HEK293 (cell line): ENCODE results near the gene MGLL.

Experiments
- CTCF ChIA-PET: fragments of 350-600 bp; formaldehyde crosslinking; extraction: SDS; loops from one replicate; lab custom pipeline; 2021; ENCODE audit warnings: antibody characterized with exemption; lab: Yijun Ruan, JAX
- POLR2A ChIA-PET: fragments of 300-600 bp; formaldehyde crosslinking; extraction: SDS; loops from one replicate; lab custom pipeline; 2020; ENCODE audit warnings: antibody characterized with exemption, inconsistent platforms; lab: Yijun Ruan, JAX
- H3K27ac ChIP-seq: fragments of 200-500 bp; sonication (Bioruptor generic); 2 replicates; pipeline ENCODE4 v1.5.1; 2014; ENCODE audit warnings: low read depth, low read length, control low read depth, inconsistent platforms; ENCODE audit errors: extremely low read depth
- H3K36me3 ChIP-seq, 2 experiments: fragments of 200-500 bp in 1 of 2; sonication (Bioruptor generic) in 1 of 2; 1 replicate in 1 of 2; 2 replicates in 1 of 2; pipeline ENCODE4 v1.5.1; 2014 to 2017; ENCODE audit warnings: inconsistent platforms in 2 of 2, low read length in 2 of 2; ENCODE audit not compliant: control insufficient read depth in 2 of 2, insufficient read depth in 1 of 2
- H3K4me1 ChIP-seq: fragments of 200-500 bp; sonication (Bioruptor generic); 2 replicates; pipeline ENCODE4 v1.5.1; 2014; ENCODE audit warnings: mild to moderate bottlenecking, low read length, inconsistent platforms; ENCODE audit not compliant: control insufficient read depth, insufficient read depth
- H3K4me3 ChIP-seq: 2 replicates; pipeline ENCODE4 v1.5.1; 2011; ENCODE audit warnings: low read depth, mild to moderate bottlenecking, control low read depth, low read length, moderate library complexity
- H3K9me3 ChIP-seq: fragments of 200-500 bp; sonication (Bioruptor generic); 2 replicates; pipeline ENCODE4 v1.5.1; 2014; ENCODE audit warnings: low read depth, low read length, inconsistent platforms; ENCODE audit not compliant: control insufficient read depth, insufficient read depth
- BCL11B ChIP-seq: fragments of 450-650 bp; formaldehyde crosslinking; IDR thresholded peaks from 2 replicates; pipeline ENCODE4 v1.5.1; 2016; ENCODE audit warnings: low read depth, missing biosample characterization, missing genetic modification characterization
- EGR2 ChIP-seq: fragments of 450-650 bp; formaldehyde crosslinking; IDR thresholded peaks from 2 replicates; pipeline ENCODE4 v1.5.1; 2016; ENCODE audit warnings: low read depth, missing biosample characterization, missing genetic modification characterization
- HOXA7 ChIP-seq: sonication (generic); formaldehyde crosslinking; IDR thresholded peaks from 2 replicates; pipeline ENCODE4 v1.8.1; 2022; ENCODE audit warnings: missing genetic modification reagents, borderline replicate concordance
- MYNN ChIP-seq: fragments of 450-650 bp; formaldehyde crosslinking; IDR thresholded peaks from 2 replicates; pipeline ENCODE4 v1.5.1; 2016; ENCODE audit warnings: missing biosample characterization, missing genetic modification characterization, borderline replicate concordance
- PBX3 ChIP-seq: sonication (generic); formaldehyde crosslinking; IDR thresholded peaks from 2 replicates; pipeline ENCODE4 v1.8.1; 2022; ENCODE audit warnings: mild to moderate bottlenecking, moderate library complexity, missing genetic modification reagents
- SP3 ChIP-seq: fragments of 450-650 bp; formaldehyde crosslinking; IDR thresholded peaks from 2 replicates; pipeline ENCODE4 v1.5.1; 2016; ENCODE audit warnings: missing biosample characterization, missing genetic modification characterization
- SP7 ChIP-seq: fragments of 450-650 bp; formaldehyde crosslinking; IDR thresholded peaks from 2 replicates; pipeline ENCODE4 v1.5.1; 2016; ENCODE audit warnings: missing biosample characterization, missing genetic modification characterization
- YY1 ChIP-seq: fragments of 450-650 bp; formaldehyde crosslinking; IDR thresholded peaks from 2 replicates; pipeline ENCODE4 v1.5.1; 2018; ENCODE audit warnings: missing biosample characterization, missing genetic modification characterization
- ZIC2 ChIP-seq: fragments of 450-650 bp; formaldehyde crosslinking; IDR thresholded peaks from 2 replicates; pipeline ENCODE4 v1.5.1; 2016; ENCODE audit warnings: missing biosample characterization, missing genetic modification characterization
- ZNF140 ChIP-seq: fragments of 450-650 bp; formaldehyde crosslinking; IDR thresholded peaks from 2 replicates; pipeline ENCODE4 v1.5.1; 2016; ENCODE audit warnings: missing biosample characterization, missing genetic modification characterization
- ZNF223 ChIP-seq: fragments of 450-650 bp; formaldehyde crosslinking; IDR thresholded peaks from 2 replicates; pipeline ENCODE4 v1.5.1; 2016; ENCODE audit warnings: missing biosample characterization, missing genetic modification characterization
- ZNF426 ChIP-seq: fragments of 450-650 bp; formaldehyde crosslinking; IDR thresholded peaks from 2 replicates; pipeline ENCODE4 v1.5.1; 2017; ENCODE audit warnings: missing biosample characterization, missing genetic modification characterization, mild to moderate bottlenecking, inconsistent platforms, moderate library complexity
- ZNF514 ChIP-seq: fragments of 450-650 bp; formaldehyde crosslinking; IDR thresholded peaks from 2 replicates; pipeline ENCODE4 v1.5.1; 2016; ENCODE audit warnings: missing biosample characterization, missing genetic modification characterization
- ZNF670 ChIP-seq: fragments of 450-650 bp; formaldehyde crosslinking; IDR thresholded peaks from 2 replicates; pipeline ENCODE4 v1.5.1; 2016; ENCODE audit warnings: missing biosample characterization, missing genetic modification characterization, low read depth
- ZSCAN5A ChIP-seq: fragments of 450-650 bp; formaldehyde crosslinking; IDR thresholded peaks from 2 replicates; pipeline ENCODE4 v1.5.1; 2016; ENCODE audit warnings: missing biosample characterization, missing genetic modification characterization
- TF ChIP-seq, protein P1 (sequence below): fragments of 450-650 bp; formaldehyde crosslinking; IDR thresholded peaks from 2 replicates; pipeline ENCODE4; 2016; ENCODE audit warnings: missing biosample characterization, missing genetic modification characterization
- TF ChIP-seq, protein P2 (sequence below): fragments of 450-650 bp; formaldehyde crosslinking; IDR thresholded peaks from 2 replicates; pipeline ENCODE4 v1.5.1; 2016; ENCODE audit warnings: missing biosample characterization, missing genetic modification characterization

MGLL gene

DNA sequence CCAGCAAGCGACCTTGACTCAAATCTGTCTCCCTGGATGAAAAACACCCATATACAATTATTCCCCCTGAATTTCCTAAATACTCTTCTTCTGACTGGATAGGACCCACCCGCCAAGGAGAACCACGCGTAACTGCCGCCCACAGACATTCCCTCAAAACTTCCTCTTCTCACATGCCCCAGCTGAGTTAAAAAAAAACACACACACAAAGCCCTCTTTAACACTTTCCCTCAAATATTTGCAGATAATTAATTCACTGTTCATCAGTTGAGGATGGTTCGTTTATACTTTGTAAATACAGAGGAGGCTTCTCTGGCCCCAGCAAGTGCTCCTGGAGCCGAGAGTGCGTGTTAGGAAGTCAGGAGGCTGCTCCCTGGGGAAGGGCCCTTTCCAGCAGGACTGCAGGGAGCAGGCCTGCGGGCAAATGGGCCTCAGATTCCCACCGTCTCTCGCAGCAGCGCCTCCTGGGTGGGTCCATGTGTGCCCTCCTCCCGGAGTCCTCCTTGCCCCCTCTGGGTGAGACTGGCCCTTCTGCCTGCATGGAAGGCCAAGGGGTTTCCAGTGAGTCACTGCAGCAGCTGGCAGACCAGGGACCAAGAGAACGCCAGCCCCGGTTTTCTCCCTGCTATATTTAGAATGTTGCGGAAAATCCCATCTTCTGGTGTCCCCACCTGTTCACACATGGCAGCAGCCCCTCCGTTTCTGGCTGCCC is 46.8 kb downstream of the MGLL start:
- H3K4me3 ChIP-seq, result no peak overlapping the region

DNA sequence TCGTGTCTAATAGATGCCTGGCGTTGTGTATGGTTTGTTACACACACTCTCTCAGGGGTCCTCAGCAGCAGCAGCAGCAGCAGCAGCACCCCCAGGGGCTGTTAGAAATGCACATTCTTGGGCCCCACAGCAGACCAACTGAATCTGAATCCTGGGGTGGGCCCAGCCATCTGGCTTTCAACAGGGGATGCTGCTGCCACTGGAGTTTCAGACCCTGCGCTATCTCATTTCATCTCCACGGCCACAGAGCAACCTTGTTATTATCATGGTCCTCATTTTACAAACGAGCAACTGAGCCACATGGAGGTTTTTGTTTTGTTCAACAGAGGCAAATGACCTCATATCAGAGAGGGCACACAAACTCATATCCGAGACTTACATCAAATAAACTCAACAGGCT is 47.7 kb downstream of the MGLL start:
- H3K36me3 ChIP-seq, result no peaks in the 10 kb centered on the region
- H3K4me1 ChIP-seq, result no peaks in the 10 kb centered on the region
- no peak overlapping the region for H3K4me3 ChIP-seq
- ChIA-PET POLR2A (no interaction called here), CTCF (no interaction called here)
- no peak overlapping the region for H3K27ac ChIP-seq
- TF ChIP-seq HOXA7 (no peak), SP7 (tag by site-specific recombination) (no peak), BCL11B (tag by site-specific recombination) (no peak), ZNF514 (tag by site-specific recombination) (no peak), SP3 (tag by site-specific recombination) (no peak), YY1 (tag by site-specific recombination) (no peak), ZSCAN5A (tag by site-specific recombination) (no peak), ZNF140 (tag by site-specific recombination) (no peak), ZNF426 (tag by site-specific recombination) (no peak), ZNF223 (tag by site-specific recombination) (no peak), MYNN (no peak), EGR2 (tag by site-specific recombination) (no peak), PBX3 (CRISPR knock-in tag) (no peak)
- TF ChIP-seq, protein P1, sequence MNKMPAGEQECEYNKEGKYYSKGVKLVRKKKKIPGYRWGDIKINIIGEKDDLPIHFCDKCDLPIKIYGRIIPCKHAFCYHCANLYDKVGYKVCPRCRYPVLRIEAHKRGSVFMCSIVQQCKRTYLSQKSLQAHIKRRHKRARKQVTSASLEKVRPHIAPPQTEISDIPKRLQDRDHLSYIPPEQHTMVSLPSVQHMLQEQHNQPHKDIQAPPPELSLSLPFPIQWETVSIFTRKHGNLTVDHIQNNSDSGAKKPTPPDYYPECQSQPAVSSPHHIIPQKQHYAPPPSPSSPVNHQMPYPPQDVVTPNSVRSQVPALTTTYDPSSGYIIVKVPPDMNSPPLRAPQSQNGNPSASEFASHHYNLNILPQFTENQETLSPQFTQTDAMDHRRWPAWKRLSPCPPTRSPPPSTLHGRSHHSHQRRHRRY (tag by site-specific recombination), result no peak
- TF ChIP-seq, protein P2, sequence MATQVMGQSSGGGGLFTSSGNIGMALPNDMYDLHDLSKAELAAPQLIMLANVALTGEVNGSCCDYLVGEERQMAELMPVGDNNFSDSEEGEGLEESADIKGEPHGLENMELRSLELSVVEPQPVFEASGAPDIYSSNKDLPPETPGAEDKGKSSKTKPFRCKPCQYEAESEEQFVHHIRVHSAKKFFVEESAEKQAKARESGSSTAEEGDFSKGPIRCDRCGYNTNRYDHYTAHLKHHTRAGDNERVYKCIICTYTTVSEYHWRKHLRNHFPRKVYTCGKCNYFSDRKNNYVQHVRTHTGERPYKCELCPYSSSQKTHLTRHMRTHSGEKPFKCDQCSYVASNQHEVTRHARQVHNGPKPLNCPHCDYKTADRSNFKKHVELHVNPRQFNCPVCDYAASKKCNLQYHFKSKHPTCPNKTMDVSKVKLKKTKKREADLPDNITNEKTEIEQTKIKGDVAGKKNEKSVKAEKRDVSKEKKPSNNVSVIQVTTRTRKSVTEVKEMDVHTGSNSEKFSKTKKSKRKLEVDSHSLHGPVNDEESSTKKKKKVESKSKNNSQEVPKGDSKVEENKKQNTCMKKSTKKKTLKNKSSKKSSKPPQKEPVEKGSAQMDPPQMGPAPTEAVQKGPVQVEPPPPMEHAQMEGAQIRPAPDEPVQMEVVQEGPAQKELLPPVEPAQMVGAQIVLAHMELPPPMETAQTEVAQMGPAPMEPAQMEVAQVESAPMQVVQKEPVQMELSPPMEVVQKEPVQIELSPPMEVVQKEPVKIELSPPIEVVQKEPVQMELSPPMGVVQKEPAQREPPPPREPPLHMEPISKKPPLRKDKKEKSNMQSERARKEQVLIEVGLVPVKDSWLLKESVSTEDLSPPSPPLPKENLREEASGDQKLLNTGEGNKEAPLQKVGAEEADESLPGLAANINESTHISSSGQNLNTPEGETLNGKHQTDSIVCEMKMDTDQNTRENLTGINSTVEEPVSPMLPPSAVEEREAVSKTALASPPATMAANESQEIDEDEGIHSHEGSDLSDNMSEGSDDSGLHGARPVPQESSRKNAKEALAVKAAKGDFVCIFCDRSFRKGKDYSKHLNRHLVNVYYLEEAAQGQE (tag by site-specific recombination), result no peak
- no peaks in the 10 kb centered on the region for H3K9me3 ChIP-seq

More for the DNA sequence above, 46.8 kb downstream of the MGLL start:
- POLR2A ChIA-PET, result no interaction called here
- no peak for TF ChIP-seq ZNF670 (tag by site-specific recombination)
- peak; percentile 77 for TF ChIP-seq ZIC2 (tag by site-specific recombination)
- TF ChIP-seq, all 188 proteins: peak for 1
- H3K4me1 ChIP-seq, result no peaks in the 10 kb centered on the region
- CTCF ChIA-PET, result no interaction called here
- H3K27ac ChIP-seq, result no peak overlapping the region
- no peaks in the 10 kb centered on the region for H3K36me3 ChIP-seq
- no peaks in the 10 kb centered on the region for H3K9me3 ChIP-seq
